SIG-M5 treated with dmso at 0.1 percent for 504 hours (cell line): ENCODE data around the gene LRRC4C.
"Not testable (repeated sequence)": the region's sequence is repeated elsewhere in the genome, so short reads cannot be mapped to it uniquely, and the experiment has no call there.

Source experiments
- DNase-seq: peaks from one replicate; lab custom pipeline; 2025; ENCODE audit not compliant: unreplicated experiment; lab: John Stamatoyannopoulos, UW

The LRRC4C gene

GRCh38 chr11:40269865-40270264 lies 1189.6 kb downstream of the LRRC4C start:
- DNase-seq = no peak

GRCh38 chr11:40268551-40268950 lies 1190.9 kb downstream of the LRRC4C start:
- DNase-seq = no peak

GRCh38 chr11:40255457-40255856 lies 1204.0 kb downstream of the LRRC4C start:
- no peak for DNase-seq

GRCh38 chr11:40253166-40253565 lies 1206.3 kb downstream of the LRRC4C start:
- no peak for DNase-seq

GRCh38 chr11:40252236-40252635 lies 1207.2 kb downstream of the LRRC4C start:
- no peak for DNase-seq

GRCh38 chr11:40246983-40247382 lies 1212.5 kb downstream of the LRRC4C start:
- DNase-seq = no peak

- no peak for DNase-seq
Measured at GRCh38 chr11:40241524-40242051, 1217.9 kb downstream of the LRRC4C start.

- no peak for DNase-seq
Measured at GRCh38 chr11:40240284-40240683, 1219.2 kb downstream of the LRRC4C start.

GRCh38 chr11:40236526-40236925 lies 1222.9 kb downstream of the LRRC4C start:
- DNase-seq = no peak

GRCh38 chr11:40235841-40236240 lies 1223.6 kb downstream of the LRRC4C start:
- DNase-seq = no peak

GRCh38 chr11:40230821-40231220 lies 1228.6 kb downstream of the LRRC4C start:
- no peak for DNase-seq

- no peak for DNase-seq
Measured at GRCh38 chr11:40228662-40229061, 1230.8 kb downstream of the LRRC4C start.

- no peak for DNase-seq
Measured at GRCh38 chr11:40227730-40228129, 1231.7 kb downstream of the LRRC4C start.

GRCh38 chr11:40226654-40227053 lies 1232.8 kb downstream of the LRRC4C start:
- DNase-seq = no peak

- DNase-seq = no peak
Measured at GRCh38 chr11:40223596-40224330, 1235.7 kb downstream of the LRRC4C start.

GRCh38 chr11:40219401-40219800 lies 1240.1 kb downstream of the LRRC4C start:
- DNase-seq = no peak

- DNase-seq = no peak
Measured at GRCh38 chr11:40215556-40215955, 1243.9 kb downstream of the LRRC4C start.

- DNase-seq = no peak
Measured at GRCh38 chr11:40207416-40207815, 1252.0 kb downstream of the LRRC4C start.

- no peak for DNase-seq
Measured at GRCh38 chr11:40204228-40204627, 1255.2 kb downstream of the LRRC4C start.

- DNase-seq = no peak
Measured at GRCh38 chr11:40203606-40204005, 1255.8 kb downstream of the LRRC4C start.

- no peak for DNase-seq
Measured at GRCh38 chr11:40202589-40203270, 1256.7 kb downstream of the LRRC4C start.

- DNase-seq = not testable (repeated sequence)
Measured at GRCh38 chr11:40192590-40192989, 1266.9 kb downstream of the LRRC4C start.
